K562 (cell line): ENCODE measurements around the gene USP20. TPM values are rescaled to one million over a fixed set of nuclear protein-coding genes. Genes with fewer than 3 reads are reported as not detected.

Experiments
- BRD4 ChIP-seq: fragments of 200-600 bp; sonication (generic); IDR thresholded peaks from 2 replicates; pipeline ENCODE4 v1.6.1; 2017; ENCODE audit warnings: inconsistent platforms
- CHD2 ChIP-seq: IDR thresholded peaks from 2 replicates; pipeline ENCODE4 v1.6.1; 2011; ENCODE audit warnings: low read depth, low read length
- KDM1A ChIP-seq, 2 experiments: fragments of 450-650 bp; IDR thresholded peaks; 2 replicates each; pipeline ENCODE4 v1.6.1; 2016; ENCODE audit warnings: mild to moderate bottlenecking in 2 of 2
- TCF3 ChIP-seq: sonication (generic); formaldehyde crosslinking; IDR thresholded peaks from 2 replicates; pipeline ENCODE4 v1.4.0; 2020; ENCODE audit warnings: mild to moderate bottlenecking, missing genetic modification reagents
- TOE1 ChIP-seq, 2 experiments: fragments of 450-650 bp in 1 of 2; sonication (generic) in 1 of 2; formaldehyde crosslinking in 1 of 2; IDR thresholded peaks; 2 replicates each; pipeline versions ENCODE4 v1.7.1 to v1.8.0; 2016 to 2022; ENCODE audit warnings: borderline replicate concordance in 2 of 2, mild to moderate bottlenecking in 2 of 2, antibody characterized with exemption in 1 of 2, inconsistent platforms in 1 of 2, low read depth in 1 of 2, missing genetic modification reagents in 1 of 2, moderate library complexity in 1 of 2
- polyA plus RNA-seq, 8 experiments: library from polyadenylated mRNA; depleted of rRNA in 4 of 8; stranded (reverse) in 5 of 8; unstranded in 3 of 8; fragments of >200 nt; fragmentation: Nextera tagmentation in 2 of 8; fragmentation: Illumina TruSeq in 1 of 8; extraction: Ambion mirVana in 2 of 8; extraction: Trizol in 1 of 8; gene quantifications; 2 replicates each; pipeline versions ENCODE4 v1.2.1 to v1.2.3, GENCODE V29; 2011 to 2014; ENCODE audit warnings: inconsistent platforms in 1 of 8, missing spikeins in 1 of 8
- total RNA-seq, 7 experiments: library from RNA; depleted of rRNA in 6 of 7; stranded (reverse); fragments of >200 nt in 6 of 7; fragmentation: Illumina TruSeq in 2 of 7; extraction: Trizol in 2 of 7; gene quantifications; 2 replicates each; pipeline versions ENCODE4 v1.2.1 to v1.2.3, GENCODE V29; 2011 to 2021; ENCODE audit warnings: low replicate concordance in 1 of 7
- TF ChIP-seq, protein P1 (sequence below), 2 experiments: IDR thresholded peaks; 2 replicates each; pipeline ENCODE4 v1.6.1; 2011; ENCODE audit warnings: borderline replicate concordance in 1 of 2, control low read depth in 1 of 2, low read depth in 1 of 2, low read length in 1 of 2, mild to moderate bottlenecking in 1 of 2, mixed read lengths in 1 of 2, moderate library complexity in 1 of 2; ENCODE audit not compliant: insufficient read depth in 1 of 2, insufficient read length in 1 of 2, poor library complexity in 1 of 2, severe bottlenecking in 1 of 2; ENCODE audit errors: extremely low read depth in 1 of 2
- TF ChIP-seq, protein P2 (sequence below): fragments of 450-650 bp; IDR thresholded peaks from 2 replicates; pipeline ENCODE4 v1.6.1; 2016; ENCODE audit warnings: low read depth, mild to moderate bottlenecking, moderate library complexity
- TF ChIP-seq, protein P3 (sequence below): fragments of 250-450 bp; sonication (Bioruptor Pico); IDR thresholded peaks from 2 replicates; pipeline ENCODE4 v1.4.0; 2020; ENCODE audit warnings: borderline replicate concordance
- TF ChIP-seq, protein P4 (sequence below): sonication (generic); formaldehyde crosslinking; IDR thresholded peaks from 2 replicates; pipeline ENCODE4 v1.9.0; 2022; ENCODE audit warnings: mild to moderate bottlenecking, missing genetic modification reagents
- TF ChIP-seq, protein P5 (sequence below), 3 experiments: fragments of 200-800 bp in 1 of 3; fragments of 250-450 bp in 1 of 3; fragments of 450-650 bp in 1 of 3; sonication (Bioruptor Pico) in 1 of 3; sonication (Bioruptor generic) in 1 of 3; formaldehyde crosslinking in 1 of 3; IDR thresholded peaks; 2 replicates each; pipeline versions ENCODE4 v1.6.1 to v1.8.0; 2016 to 2022; ENCODE audit warnings: mild to moderate bottlenecking in 2 of 3, missing genetic modification characterization in 2 of 3, missing compliant biosample characterization in 1 of 3, moderate library complexity in 1 of 3
- TF ChIP-seq, protein P6 (sequence below): sonication (generic); formaldehyde crosslinking; IDR thresholded peaks from 2 replicates; pipeline ENCODE4 v1.8.1; 2022; ENCODE audit warnings: missing genetic modification reagents
- TF ChIP-seq, protein P7 (sequence below): fragments of 450-650 bp; IDR thresholded peaks from 2 replicates; pipeline ENCODE4 v1.7.0; 2016; ENCODE audit warnings: borderline replicate concordance

Gene USP20
- total and polyA plus RNA-seq, 9 of the 15 experiments (the other 6 are each of a cell fraction or from before 2014, with no cell fraction given), result 1.9 to 136 (median 49.1) TPM

DNA sequence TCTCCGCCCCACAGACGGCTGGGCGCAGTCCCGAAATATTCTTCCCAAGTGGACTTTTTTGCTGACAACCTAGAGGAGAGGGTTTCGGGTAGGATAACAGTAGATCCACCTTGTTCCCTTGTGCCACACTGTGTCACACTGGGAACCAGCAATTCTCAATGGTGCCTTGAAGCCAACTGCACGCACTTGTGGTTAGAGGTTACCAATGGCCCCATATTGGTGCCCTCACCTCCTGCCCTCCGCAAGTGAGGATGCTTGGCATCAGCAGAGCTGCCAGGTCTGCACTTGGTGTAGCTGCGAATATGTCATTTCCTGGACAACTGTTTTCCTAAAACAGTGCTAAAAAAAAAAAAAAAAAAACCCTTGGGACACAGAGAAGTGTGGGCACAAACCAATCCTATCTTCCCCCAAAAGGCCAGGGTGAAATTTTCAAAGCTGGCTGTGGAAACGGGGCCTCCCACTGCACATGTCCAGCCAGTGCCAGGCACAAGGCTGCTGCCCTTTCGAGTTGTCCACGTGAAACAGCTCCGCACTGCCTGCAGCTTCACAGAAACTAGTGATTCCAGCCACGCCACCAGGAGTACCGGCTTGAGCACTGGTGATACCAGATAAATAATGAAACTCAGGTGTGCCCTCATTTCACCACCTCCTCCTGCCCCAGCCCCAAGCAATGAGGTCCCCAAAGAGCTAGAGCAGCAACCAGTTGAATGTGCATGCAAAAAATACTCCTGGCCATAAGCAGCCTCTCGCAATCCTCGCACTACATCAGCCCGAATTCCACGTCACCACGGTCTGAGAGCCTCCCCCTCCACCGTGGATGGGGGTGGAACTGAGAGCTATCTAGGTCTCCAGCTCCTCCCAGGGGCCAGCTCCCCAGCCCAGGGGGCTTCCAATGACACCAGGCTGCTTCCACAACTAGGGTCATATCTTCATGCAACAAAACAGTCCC, 51.2 kb downstream of the USP20 start (continued):
- TF ChIP-seq TOE1 (IDR thresholded peaks at IDR 0.05; ENCODE audit: borderline replicate concordance), result no peak
- no peak for TF ChIP-seq TOE1 (CRISPR knock-in tag; IDR thresholded peaks at IDR 0.05; ENCODE audit: borderline replicate concordance, low read depth)
- TF ChIP-seq, protein P1, sequence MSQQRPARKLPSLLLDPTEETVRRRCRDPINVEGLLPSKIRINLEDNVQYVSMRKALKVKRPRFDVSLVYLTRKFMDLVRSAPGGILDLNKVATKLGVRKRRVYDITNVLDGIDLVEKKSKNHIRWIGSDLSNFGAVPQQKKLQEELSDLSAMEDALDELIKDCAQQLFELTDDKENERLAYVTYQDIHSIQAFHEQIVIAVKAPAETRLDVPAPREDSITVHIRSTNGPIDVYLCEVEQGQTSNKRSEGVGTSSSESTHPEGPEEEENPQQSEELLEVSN (IDR thresholded peaks at IDR 0.05; ENCODE audit: borderline replicate concordance in 1 of 2, extremely low read depth in 1 of 2, insufficient read depth in 1 of 2, insufficient read length in 1 of 2, low read depth in 1 of 2, low read length in 1 of 2, poor library complexity in 1 of 2, severe bottlenecking in 1 of 2), result peak in 1 of 2 experiments; percentile 50
- TF ChIP-seq, protein P2, sequence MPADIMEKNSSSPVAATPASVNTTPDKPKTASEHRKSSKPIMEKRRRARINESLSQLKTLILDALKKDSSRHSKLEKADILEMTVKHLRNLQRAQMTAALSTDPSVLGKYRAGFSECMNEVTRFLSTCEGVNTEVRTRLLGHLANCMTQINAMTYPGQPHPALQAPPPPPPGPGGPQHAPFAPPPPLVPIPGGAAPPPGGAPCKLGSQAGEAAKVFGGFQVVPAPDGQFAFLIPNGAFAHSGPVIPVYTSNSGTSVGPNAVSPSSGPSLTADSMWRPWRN, result no peak
- TF ChIP-seq CHD2, result 0 out of 2 replicates have a peak, but pooled peaks have one; percentile 16
- TF ChIP-seq, protein P3, sequence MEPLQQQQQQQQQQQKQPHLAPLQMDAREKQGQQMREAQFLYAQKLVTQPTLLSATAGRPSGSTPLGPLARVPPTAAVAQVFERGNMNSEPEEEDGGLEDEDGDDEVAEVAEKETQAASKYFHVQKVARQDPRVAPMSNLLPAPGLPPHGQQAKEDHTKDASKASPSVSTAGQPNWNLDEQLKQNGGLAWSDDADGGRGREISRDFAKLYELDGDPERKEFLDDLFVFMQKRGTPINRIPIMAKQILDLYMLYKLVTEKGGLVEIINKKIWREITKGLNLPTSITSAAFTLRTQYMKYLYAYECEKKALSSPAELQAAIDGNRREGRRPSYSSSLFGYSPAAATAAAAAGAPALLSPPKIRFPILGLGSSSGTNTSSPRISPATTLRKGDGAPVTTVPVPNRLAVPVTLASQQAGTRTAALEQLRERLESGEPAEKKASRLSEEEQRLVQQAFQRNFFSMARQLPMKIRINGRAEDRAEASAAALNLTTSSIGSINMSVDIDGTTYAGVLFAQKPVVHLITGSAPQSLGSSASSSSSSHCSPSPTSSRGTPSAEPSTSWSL (CRISPR knock-in tag), result 0 out of 2 replicates have a peak, but pooled peaks have one; percentile 19
- TF ChIP-seq, protein P4, sequence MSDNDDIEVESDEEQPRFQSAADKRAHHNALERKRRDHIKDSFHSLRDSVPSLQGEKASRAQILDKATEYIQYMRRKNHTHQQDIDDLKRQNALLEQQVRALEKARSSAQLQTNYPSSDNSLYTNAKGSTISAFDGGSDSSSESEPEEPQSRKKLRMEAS (CRISPR knock-in tag), result no peak
- TF ChIP-seq BRD4, result no peak
- TF ChIP-seq, protein P5, sequence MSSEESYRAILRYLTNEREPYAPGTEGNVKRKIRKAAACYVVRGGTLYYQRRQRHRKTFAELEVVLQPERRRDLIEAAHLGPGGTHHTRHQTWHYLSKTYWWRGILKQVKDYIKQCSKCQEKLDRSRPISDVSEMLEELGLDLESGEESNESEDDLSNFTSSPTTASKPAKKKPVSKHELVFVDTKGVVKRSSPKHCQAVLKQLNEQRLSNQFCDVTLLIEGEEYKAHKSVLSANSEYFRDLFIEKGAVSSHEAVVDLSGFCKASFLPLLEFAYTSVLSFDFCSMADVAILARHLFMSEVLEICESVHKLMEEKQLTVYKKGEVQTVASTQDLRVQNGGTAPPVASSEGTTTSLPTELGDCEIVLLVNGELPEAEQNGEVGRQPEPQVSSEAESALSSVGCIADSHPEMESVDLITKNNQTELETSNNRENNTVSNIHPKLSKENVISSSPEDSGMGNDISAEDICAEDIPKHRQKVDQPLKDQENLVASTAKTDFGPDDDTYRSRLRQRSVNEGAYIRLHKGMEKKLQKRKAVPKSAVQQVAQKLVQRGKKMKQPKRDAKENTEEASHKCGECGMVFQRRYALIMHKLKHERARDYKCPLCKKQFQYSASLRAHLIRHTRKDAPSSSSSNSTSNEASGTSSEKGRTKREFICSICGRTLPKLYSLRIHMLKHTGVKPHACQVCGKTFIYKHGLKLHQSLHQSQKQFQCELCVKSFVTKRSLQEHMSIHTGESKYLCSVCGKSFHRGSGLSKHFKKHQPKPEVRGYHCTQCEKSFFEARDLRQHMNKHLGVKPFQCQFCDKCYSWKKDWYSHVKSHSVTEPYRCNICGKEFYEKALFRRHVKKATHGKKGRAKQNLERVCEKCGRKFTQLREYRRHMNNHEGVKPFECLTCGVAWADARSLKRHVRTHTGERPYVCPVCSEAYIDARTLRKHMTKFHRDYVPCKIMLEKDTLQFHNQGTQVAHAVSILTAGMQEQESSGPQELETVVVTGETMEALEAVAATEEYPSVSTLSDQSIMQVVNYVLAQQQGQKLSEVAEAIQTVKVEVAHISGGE (CRISPR knock-in tag; IDR thresholded peaks at IDR 0.05), result no peak
- TF ChIP-seq, protein P6, sequence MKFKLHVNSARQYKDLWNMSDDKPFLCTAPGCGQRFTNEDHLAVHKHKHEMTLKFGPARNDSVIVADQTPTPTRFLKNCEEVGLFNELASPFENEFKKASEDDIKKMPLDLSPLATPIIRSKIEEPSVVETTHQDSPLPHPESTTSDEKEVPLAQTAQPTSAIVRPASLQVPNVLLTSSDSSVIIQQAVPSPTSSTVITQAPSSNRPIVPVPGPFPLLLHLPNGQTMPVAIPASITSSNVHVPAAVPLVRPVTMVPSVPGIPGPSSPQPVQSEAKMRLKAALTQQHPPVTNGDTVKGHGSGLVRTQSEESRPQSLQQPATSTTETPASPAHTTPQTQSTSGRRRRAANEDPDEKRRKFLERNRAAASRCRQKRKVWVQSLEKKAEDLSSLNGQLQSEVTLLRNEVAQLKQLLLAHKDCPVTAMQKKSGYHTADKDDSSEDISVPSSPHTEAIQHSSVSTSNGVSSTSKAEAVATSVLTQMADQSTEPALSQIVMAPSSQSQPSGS (CRISPR knock-in tag), result no peak
- TF ChIP-seq, protein P7, sequence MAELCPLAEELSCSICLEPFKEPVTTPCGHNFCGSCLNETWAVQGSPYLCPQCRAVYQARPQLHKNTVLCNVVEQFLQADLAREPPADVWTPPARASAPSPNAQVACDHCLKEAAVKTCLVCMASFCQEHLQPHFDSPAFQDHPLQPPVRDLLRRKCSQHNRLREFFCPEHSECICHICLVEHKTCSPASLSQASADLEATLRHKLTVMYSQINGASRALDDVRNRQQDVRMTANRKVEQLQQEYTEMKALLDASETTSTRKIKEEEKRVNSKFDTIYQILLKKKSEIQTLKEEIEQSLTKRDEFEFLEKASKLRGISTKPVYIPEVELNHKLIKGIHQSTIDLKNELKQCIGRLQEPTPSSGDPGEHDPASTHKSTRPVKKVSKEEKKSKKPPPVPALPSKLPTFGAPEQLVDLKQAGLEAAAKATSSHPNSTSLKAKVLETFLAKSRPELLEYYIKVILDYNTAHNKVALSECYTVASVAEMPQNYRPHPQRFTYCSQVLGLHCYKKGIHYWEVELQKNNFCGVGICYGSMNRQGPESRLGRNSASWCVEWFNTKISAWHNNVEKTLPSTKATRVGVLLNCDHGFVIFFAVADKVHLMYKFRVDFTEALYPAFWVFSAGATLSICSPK, result no peak
- TF ChIP-seq TCF3 (CRISPR knock-in tag), result no peak
- no peak for TF ChIP-seq KDM1A (IDR thresholded peaks at IDR 0.05)
